H1 (cell line): ENCODE measurements around the gene PTER. TPM values are rescaled to one million over a fixed set of nuclear protein-coding genes. Genes with fewer than 3 reads are reported as not detected.

Experiments used
- CTCF ChIA-PET: fragments of 300-600 bp; sonication (Branson Sonifier 250); formaldehyde crosslinking; loops from one replicate; lab custom pipeline; 2021; ENCODE audit not compliant: partially characterized antibody; lab: Charles Lee
- POLR2A ChIA-PET: fragments of 300-600 bp; sonication (Branson Sonifier 250); formaldehyde crosslinking; loops from one replicate; lab custom pipeline; 2021; ENCODE audit warnings: inconsistent platforms; ENCODE audit not compliant: partially characterized antibody; lab: Charles Lee
- DNase-seq, 2 experiments: peaks; one replicate each; pipeline versions ENCODE4 v3.0.0 to v3.0.0-alpha.2; 2010 to 2022; ENCODE audit warnings: low spot score in 2 of 2, low read depth in 1 of 2, mixed read lengths in 1 of 2
- FAIRE-seq: peaks from 2 replicates; lab custom pipeline; 2011; peaks lifted over from hg19 to GRCh38; lab: Jason Lieb, UNC
- H2AFZ ChIP-seq: 2 replicates; pipeline ENCODE4 v1.8.1; 2012; ENCODE audit warnings: low read length, inconsistent platforms
- H2AK5ac ChIP-seq: 2 replicates; pipeline ENCODE4 v1.6.1; 2013; ENCODE audit warnings: low read depth, low read length
- H2BK120ac ChIP-seq: replicated peaks from 2 replicates; pipeline ENCODE3; 2013; ENCODE audit warnings: low read depth, low read length, inconsistent platforms
- H2BK12ac ChIP-seq: 2 replicates; pipeline ENCODE4 v1.6.1; 2013; ENCODE audit warnings: low read depth, low read length
- H2BK15ac ChIP-seq: 2 replicates; pipeline ENCODE4 v1.6.1; 2013; ENCODE audit warnings: low read length
- H2BK20ac ChIP-seq: 2 replicates; pipeline ENCODE4 v1.6.1; 2013; ENCODE audit warnings: low read length
- H2BK5ac ChIP-seq: 2 replicates; pipeline ENCODE4 v1.6.1; 2013; ENCODE audit warnings: low read depth, low read length
- H3K14ac ChIP-seq: 2 replicates; pipeline ENCODE4 v1.6.1; 2013; ENCODE audit warnings: inconsistent platforms; ENCODE audit not compliant: insufficient read length
- H3K18ac ChIP-seq: 2 replicates; pipeline ENCODE4 v1.6.1; 2013; ENCODE audit warnings: low read length; ENCODE audit errors: extremely low read depth
- H3K23ac ChIP-seq: 2 replicates; pipeline ENCODE4 v1.6.1; 2013; ENCODE audit warnings: inconsistent platforms; ENCODE audit not compliant: insufficient read length
- H3K23me2 ChIP-seq: 2 replicates; pipeline ENCODE4 v1.6.1; 2013; ENCODE audit warnings: low read depth, low read length
- H3K27ac ChIP-seq: 2 replicates; pipeline ENCODE4 v1.6.1; 2011; ENCODE audit warnings: low read depth, low read length, inconsistent platforms
- H3K27me3 ChIP-seq, 4 experiments: replicated peaks in 1 of 4; 1 replicate in 1 of 4; 2 replicates in 3 of 4; pipeline versions ENCODE4 v1.6.1 to v1.8.1; 2011 to 2013; ENCODE audit warnings: low read length in 3 of 4, mild to moderate bottlenecking in 3 of 4, inconsistent platforms in 2 of 4, mixed read lengths in 2 of 4, moderate library complexity in 1 of 4; ENCODE audit not compliant: control insufficient read depth in 3 of 4, insufficient read depth in 3 of 4; ENCODE audit errors: extremely low read depth in 1 of 4
- H3K36me3 ChIP-seq, 4 experiments: 2 replicates each; pipeline versions ENCODE4 v1.6.1 to v1.8.1; 2011 to 2013; ENCODE audit warnings: mild to moderate bottlenecking in 4 of 4, low read length in 3 of 4, moderate library complexity in 2 of 4, control low read depth in 1 of 4, inconsistent platforms in 1 of 4; ENCODE audit not compliant: insufficient read depth in 4 of 4, control insufficient read depth in 2 of 4
- H3K4ac ChIP-seq: replicated peaks from 2 replicates; pipeline ENCODE3; 2013; ENCODE audit warnings: low read length, low read depth, mixed read lengths, inconsistent platforms; ENCODE audit not compliant: insufficient read length
- H3K4me1 ChIP-seq, 4 experiments: replicated peaks in 1 of 4; 1 replicate in 1 of 4; 2 replicates in 3 of 4; pipeline versions ENCODE4 v1.6.1 to v1.8.1; 2011 to 2013; ENCODE audit warnings: low read length in 3 of 4, inconsistent platforms in 2 of 4, mixed read lengths in 1 of 4; ENCODE audit not compliant: insufficient read depth in 4 of 4, control insufficient read depth in 3 of 4
- H3K4me2 ChIP-seq, 2 experiments: 2 replicates each; pipeline versions ENCODE4 v1.6.1 to v1.8.1; 2011 to 2013; ENCODE audit warnings: low read depth in 2 of 2, low read length in 2 of 2, control low read depth in 1 of 2, inconsistent platforms in 1 of 2, mild to moderate bottlenecking in 1 of 2; ENCODE audit not compliant: insufficient read depth in 1 of 2
- H3K4me3 ChIP-seq, 4 experiments: fragments of 200-600, 300-600 bp in 1 of 4; sonication (generic), shearing (Covaris generic), sonication (Bioruptor Twin) in 1 of 4; 2 replicates each; pipeline versions ENCODE4 v1.5.1 to v1.8.1; 2011 to 2016; ENCODE audit warnings: low read length in 4 of 4, low read depth in 3 of 4, control low read depth in 2 of 4, inconsistent platforms in 2 of 4, mild to moderate bottlenecking in 2 of 4, mixed read lengths in 1 of 4, moderate library complexity in 1 of 4; ENCODE audit not compliant: insufficient read depth in 2 of 4; ENCODE audit errors: extremely low read depth in 1 of 4
- H3K56ac ChIP-seq: replicated peaks from 2 replicates; pipeline ENCODE3; 2013; ENCODE audit warnings: low read depth, mild to moderate bottlenecking, mixed read lengths, low read length, inconsistent platforms; ENCODE audit not compliant: insufficient read length
- H3K79me1 ChIP-seq: 2 replicates; pipeline ENCODE4 v1.6.1; 2013; ENCODE audit warnings: low read depth, low read length, control low read depth
- H3K79me2 ChIP-seq, 2 experiments: 2 replicates each; pipeline versions ENCODE4 v1.6.1 to v1.8.1; 2012 to 2013; ENCODE audit warnings: low read length in 2 of 2, mild to moderate bottlenecking in 2 of 2, inconsistent platforms in 1 of 2; ENCODE audit not compliant: insufficient read depth in 2 of 2, control insufficient read depth in 1 of 2
- H3K9ac ChIP-seq, 4 experiments: replicated peaks in 1 of 4; 1 replicate in 1 of 4; 2 replicates in 3 of 4; pipeline versions ENCODE4 v1.6.1 to v1.8.1; 2011 to 2013; ENCODE audit warnings: low read depth in 3 of 4, low read length in 3 of 4, control low read depth in 2 of 4, mild to moderate bottlenecking in 2 of 4, moderate library complexity in 2 of 4, inconsistent platforms in 1 of 4; ENCODE audit errors: extremely low read depth in 1 of 4
- H3K9me3 ChIP-seq, 2 experiments: 2 replicates each; pipeline versions ENCODE4 v1.6.1 to v1.8.1; 2012 to 2013; ENCODE audit warnings: mild to moderate bottlenecking in 2 of 2, moderate library complexity in 2 of 2, control low read depth in 1 of 2, inconsistent platforms in 1 of 2, low read depth in 1 of 2, low read length in 1 of 2, mixed read lengths in 1 of 2; ENCODE audit not compliant: insufficient read depth in 2 of 2
- H4K20me1 ChIP-seq, 2 experiments: replicated peaks in 1 of 2; 2 replicates each; pipeline versions ENCODE3 to v1.8.1; 2011 to 2013; ENCODE audit warnings: inconsistent platforms in 2 of 2, low read length in 2 of 2, mild to moderate bottlenecking in 1 of 2; ENCODE audit not compliant: insufficient read depth in 2 of 2, control insufficient read depth in 1 of 2
- H4K5ac ChIP-seq: 2 replicates; pipeline ENCODE4 v1.6.1; 2013; ENCODE audit warnings: low read length, low read depth, mixed read lengths, inconsistent platforms; ENCODE audit not compliant: insufficient read length
- H4K8ac ChIP-seq: 2 replicates; pipeline ENCODE4 v1.8.0; 2013; ENCODE audit warnings: mild to moderate bottlenecking, moderate library complexity, low read length, inconsistent platforms; ENCODE audit not compliant: insufficient read depth; ENCODE audit errors: extremely low read depth
- H4K91ac ChIP-seq: replicated peaks from 2 replicates; pipeline ENCODE3; 2013; ENCODE audit warnings: low read length, mixed read lengths, inconsistent platforms; ENCODE audit not compliant: insufficient read length
- BCL11A ChIP-seq, 2 experiments: IDR thresholded peaks; one replicate each; pipeline ENCODE4 v1.6.1; 2011; ENCODE audit warnings: low read depth in 2 of 2, low read length in 2 of 2, mild to moderate bottlenecking in 2 of 2
- CBX5 ChIP-seq: fragments of 300-800, 300-1000 bp; sonication (generic); IDR thresholded peaks from 2 replicates; pipeline ENCODE4 v1.7.1; 2016; ENCODE audit warnings: antibody characterized with exemption, low read length, low read depth
- CREB1 ChIP-seq: IDR thresholded peaks from 2 replicates; pipeline ENCODE4 v1.6.1; 2012; ENCODE audit warnings: inconsistent platforms
- WGBS, 2 experiments: shearing (Covaris generic) in 1 of 2; methylation state at CpG; one replicate each; pipeline versions ENCODE4 v1.1.6 to v1.1.7; 2013 to 2015; ENCODE audit warnings: low lambda C conversion rate in 2 of 2, mixed read lengths in 2 of 2, inconsistent platforms in 1 of 2, low coverage in 1 of 2, missing lambda C conversion rate in 1 of 2; ENCODE audit not compliant: insufficient replicate concordance in 2 of 2, insufficient coverage in 1 of 2, insufficient read length in 1 of 2; ENCODE audit errors: extremely low coverage in 1 of 2, missing lambda C conversion rate in 1 of 2; 5-methylcytosine and 5-hydroxymethylcytosine counted together
- polyA plus RNA-seq, 7 experiments: library from polyadenylated mRNA; depleted of rRNA in 3 of 7; stranded (reverse) in 5 of 7; unstranded in 2 of 7; fragments of >200 nt in 5 of 7; fragments of 200-250 nt in 2 of 7; gene quantifications; 1 replicate in 5 of 7; 2 replicates in 1 of 7; 4 replicates in 1 of 7; pipeline versions ENCODE4 v1.2.1 to v1.2.3, GENCODE V29; 2011 to 2013; ENCODE audit warnings: missing spikeins in 2 of 7, mixed read lengths in 2 of 7
- total RNA-seq: library from RNA; stranded (reverse); fragmentation: NEBNext Ultra II Directional; extraction: Animal tissue kit (Norgen Biotek cat#: 25700); gene quantifications from 2 replicates; pipeline ENCODE4 v1.2.1, GENCODE V29; 2021

Gene PTER
- total and polyA plus RNA-seq, 2 of the 8 experiments (the other 6 are each of a cell fraction or from before 2014, with no cell fraction given) = 4.4 to 7.8 TPM

GRCh38 chr10:16493884-16494536, 57.2 kb downstream of the PTER start:
- no peak for DNase-seq
- Histone ChIP-seq H3K27me3 (no peaks in the 10 kb centered on the region), H3K56ac (no peak overlapping the region), H3K23me2 (no peaks in the 10 kb centered on the region), H4K5ac (no peak overlapping the region), H3K4ac (no peak overlapping the region), H3K23ac (no peak overlapping the region), H3K4me1 (peaks cover 0 to 3% (median 0%) of the 10 kb centered on the region in 4 experiments; a peak in 1 of 7 replicates), H3K79me2 (no peaks in the 10 kb centered on the region), H2AK5ac (no peak overlapping the region), H3K27ac (no peak overlapping the region), H3K36me3 (no peaks in the 10 kb centered on the region), H2BK120ac (no peak overlapping the region), H4K91ac (no peak overlapping the region), H2BK15ac (no peak overlapping the region)
- CTCF ChIA-PET = no interaction called here
- TF ChIP-seq BCL11A (IDR thresholded peaks at IDR 0.05; ENCODE audit: low read depth in 2 of 2, low read length in 2 of 2) (no peak), CREB1 (0 out of 2 replicates have a peak, but pooled peaks have one; percentile 21), CBX5 (no peak)
- TF ChIP-seq, all 59 proteins: peak for 1
- H2AFZ ChIP-seq = no peak overlapping the region
- 79% methylated on average over 10 of the region's 10 CpGs; no CpG with 5 or more reads in 1 of the 2 experiments for WGBS, 2 experiments
- no peak for FAIRE-seq
- no peak overlapping the region for H3K9ac ChIP-seq
- no peak overlapping the region for H2BK12ac ChIP-seq
- H3K79me1 ChIP-seq = no peaks in the 10 kb centered on the region
- H3K4me3 ChIP-seq = no peak overlapping the region
- H4K20me1 ChIP-seq = no peaks in the 10 kb centered on the region
- no peak overlapping the region for H3K14ac ChIP-seq
- H3K18ac ChIP-seq = no peak overlapping the region
- H3K9me3 ChIP-seq = no peaks in the 10 kb centered on the region
- no peak overlapping the region for H2BK20ac ChIP-seq
- POLR2A ChIA-PET = no interaction called here
- no peak overlapping the region for H3K4me2 ChIP-seq
- H4K8ac ChIP-seq = no peak overlapping the region
- no peak overlapping the region for H2BK5ac ChIP-seq
